ENCODE results near the gene CLIC1. TPM values are rescaled to one million over a fixed set of nuclear protein-coding genes. Genes with fewer than 3 reads are reported as not detected.

CLIC1 gene
- total and polyA plus RNA-seq, 2 donors from 2014 or later = 456 to 489 TPM

DNA sequence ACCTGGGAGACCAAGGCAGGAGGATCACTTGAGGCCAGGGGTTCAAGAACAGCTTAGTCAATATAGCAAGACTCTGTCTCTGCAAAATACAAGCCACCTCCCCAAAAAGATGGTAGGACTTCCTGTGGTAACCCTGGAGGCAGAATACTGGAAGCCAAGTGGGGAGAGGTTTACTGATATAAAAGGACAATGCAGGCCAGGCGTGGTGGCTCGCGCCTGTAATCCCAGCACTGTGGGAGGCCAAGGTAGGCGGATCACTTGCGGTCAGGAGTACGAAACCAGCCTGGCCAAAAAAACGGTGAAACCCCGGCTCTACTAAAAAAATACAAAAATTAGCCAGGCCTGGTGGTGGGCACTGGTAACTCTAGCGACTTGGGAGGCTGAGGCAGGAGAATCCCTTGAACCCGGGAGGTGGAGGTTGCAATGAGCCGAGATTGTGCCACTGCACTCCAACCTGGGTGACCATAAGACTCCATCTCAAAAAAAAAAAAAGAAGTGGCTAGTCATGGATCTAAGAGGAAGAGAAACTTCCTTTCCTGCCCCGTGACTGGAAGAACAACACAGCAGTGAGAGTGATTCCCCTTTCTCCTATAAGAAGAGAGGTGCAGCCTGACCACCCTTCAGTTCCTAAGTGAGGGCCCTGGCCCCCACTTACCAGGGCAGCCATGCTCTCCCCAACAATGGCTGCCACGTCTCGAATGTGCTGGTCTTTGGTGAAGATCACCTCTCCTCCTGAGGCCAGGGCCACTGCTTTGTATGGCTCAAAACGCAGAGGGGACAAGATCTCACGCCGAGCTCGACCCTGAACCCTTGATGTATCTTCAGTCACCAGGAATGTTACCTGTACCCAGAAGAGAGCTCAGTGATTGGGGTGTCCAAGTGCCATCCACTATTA is 32.3 kb upstream of the CLIC1 start:
- no peak overlapping the region for H3K9ac ChIP-seq (ENCODE audit: low read length in 3 of 3)
- FAIRE-seq (no peak), DNase-seq (peak in 1 of 5 donors; percentile 41)
- no peak overlapping the region for H3K27ac ChIP-seq (ENCODE audit: low read depth in 2 of 2, low read length in 2 of 2)
- no peak overlapping the region for H3K4me3 ChIP-seq (ENCODE audit: low read length in 3 of 3)
- H3K36me3 ChIP-seq (ENCODE audit: control insufficient read depth in 2 of 3, insufficient read depth in 3 of 3, low read length in 3 of 3) = no peaks in the 10 kb centered on the region
- H3K9me3 ChIP-seq (ENCODE audit: control insufficient read depth in 2 of 3, insufficient read depth in 1 of 3, low read length in 3 of 3) = no peaks in the 10 kb centered on the region
- peaks cover 0 to 6% (median 0%) of the 10 kb centered on the region in 3 donors for H3K4me1 ChIP-seq (ENCODE audit: control insufficient read depth in 2 of 3, insufficient read depth in 2 of 3, low read depth in 1 of 3, low read length in 3 of 3)
- no peaks in the 10 kb centered on the region for H3K27me3 ChIP-seq (ENCODE audit: control insufficient read depth, insufficient read depth, low read length)
- TF ChIP-seq, protein P1, sequence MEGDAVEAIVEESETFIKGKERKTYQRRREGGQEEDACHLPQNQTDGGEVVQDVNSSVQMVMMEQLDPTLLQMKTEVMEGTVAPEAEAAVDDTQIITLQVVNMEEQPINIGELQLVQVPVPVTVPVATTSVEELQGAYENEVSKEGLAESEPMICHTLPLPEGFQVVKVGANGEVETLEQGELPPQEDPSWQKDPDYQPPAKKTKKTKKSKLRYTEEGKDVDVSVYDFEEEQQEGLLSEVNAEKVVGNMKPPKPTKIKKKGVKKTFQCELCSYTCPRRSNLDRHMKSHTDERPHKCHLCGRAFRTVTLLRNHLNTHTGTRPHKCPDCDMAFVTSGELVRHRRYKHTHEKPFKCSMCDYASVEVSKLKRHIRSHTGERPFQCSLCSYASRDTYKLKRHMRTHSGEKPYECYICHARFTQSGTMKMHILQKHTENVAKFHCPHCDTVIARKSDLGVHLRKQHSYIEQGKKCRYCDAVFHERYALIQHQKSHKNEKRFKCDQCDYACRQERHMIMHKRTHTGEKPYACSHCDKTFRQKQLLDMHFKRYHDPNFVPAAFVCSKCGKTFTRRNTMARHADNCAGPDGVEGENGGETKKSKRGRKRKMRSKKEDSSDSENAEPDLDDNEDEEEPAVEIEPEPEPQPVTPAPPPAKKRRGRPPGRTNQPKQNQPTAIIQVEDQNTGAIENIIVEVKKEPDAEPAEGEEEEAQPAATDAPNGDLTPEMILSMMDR (IDR thresholded peaks at IDR 0.05; ENCODE audit: borderline replicate concordance, extremely low read depth, insufficient read depth) = no peak
- intact Hi-C loops (cut with DNase I) = no loop called here

DNA sequence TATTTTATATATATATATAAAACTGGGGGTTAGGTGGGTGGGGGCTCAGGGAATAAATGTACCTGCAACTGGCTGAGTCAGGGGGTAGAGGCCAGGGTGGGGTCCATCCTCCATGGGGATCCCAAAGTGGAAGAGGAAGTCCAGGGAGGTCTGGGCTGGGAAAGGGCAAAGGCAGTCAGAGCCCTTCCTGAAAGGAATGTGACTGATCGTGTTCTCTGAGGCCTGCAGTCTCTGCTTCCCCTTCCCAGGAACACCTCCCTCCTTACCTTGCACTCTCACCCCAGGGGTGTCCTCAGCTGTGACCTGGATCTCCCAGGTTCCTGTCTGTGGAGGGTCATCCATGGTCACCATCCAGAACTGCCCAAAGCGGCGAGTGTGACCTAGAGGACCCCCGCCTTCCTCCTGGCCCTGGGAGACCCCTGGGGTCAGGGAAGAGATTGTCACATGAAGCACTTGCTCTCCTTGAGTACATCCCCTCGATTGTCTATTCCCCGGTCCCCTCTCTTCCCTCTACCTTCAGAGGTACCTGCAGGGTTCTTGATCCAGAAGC is 30.8 kb upstream of the CLIC1 start:
- Histone ChIP-seq H3K9ac (ENCODE audit: low read length in 3 of 3) (no peak overlapping the region), H3K9me3 (ENCODE audit: control insufficient read depth in 2 of 3, insufficient read depth in 1 of 3, low read length in 3 of 3) (no peaks in the 10 kb centered on the region), H3K36me3 (ENCODE audit: control insufficient read depth in 2 of 3, insufficient read depth in 3 of 3, low read length in 3 of 3) (no peaks in the 10 kb centered on the region), H3K4me1 (ENCODE audit: control insufficient read depth in 2 of 3, insufficient read depth in 2 of 3, low read depth in 1 of 3, low read length in 3 of 3) (peaks cover 0 to 7% (median 0%) of the 10 kb centered on the region in 3 donors), H3K27me3 (ENCODE audit: control insufficient read depth, insufficient read depth, low read length) (no peaks in the 10 kb centered on the region), H3K27ac (ENCODE audit: low read depth in 2 of 2, low read length in 2 of 2) (no peak overlapping the region), H3K4me3 (ENCODE audit: low read length in 3 of 3) (no peak overlapping the region)
- peak in 1 of 5 donors; percentile 62 for DNase-seq
- FAIRE-seq = no peak
- TF ChIP-seq, protein P1 (IDR thresholded peaks at IDR 0.05; ENCODE audit: borderline replicate concordance, extremely low read depth, insufficient read depth) = no peak
- intact Hi-C loops (cut with DNase I) = no loop called here

DNA sequence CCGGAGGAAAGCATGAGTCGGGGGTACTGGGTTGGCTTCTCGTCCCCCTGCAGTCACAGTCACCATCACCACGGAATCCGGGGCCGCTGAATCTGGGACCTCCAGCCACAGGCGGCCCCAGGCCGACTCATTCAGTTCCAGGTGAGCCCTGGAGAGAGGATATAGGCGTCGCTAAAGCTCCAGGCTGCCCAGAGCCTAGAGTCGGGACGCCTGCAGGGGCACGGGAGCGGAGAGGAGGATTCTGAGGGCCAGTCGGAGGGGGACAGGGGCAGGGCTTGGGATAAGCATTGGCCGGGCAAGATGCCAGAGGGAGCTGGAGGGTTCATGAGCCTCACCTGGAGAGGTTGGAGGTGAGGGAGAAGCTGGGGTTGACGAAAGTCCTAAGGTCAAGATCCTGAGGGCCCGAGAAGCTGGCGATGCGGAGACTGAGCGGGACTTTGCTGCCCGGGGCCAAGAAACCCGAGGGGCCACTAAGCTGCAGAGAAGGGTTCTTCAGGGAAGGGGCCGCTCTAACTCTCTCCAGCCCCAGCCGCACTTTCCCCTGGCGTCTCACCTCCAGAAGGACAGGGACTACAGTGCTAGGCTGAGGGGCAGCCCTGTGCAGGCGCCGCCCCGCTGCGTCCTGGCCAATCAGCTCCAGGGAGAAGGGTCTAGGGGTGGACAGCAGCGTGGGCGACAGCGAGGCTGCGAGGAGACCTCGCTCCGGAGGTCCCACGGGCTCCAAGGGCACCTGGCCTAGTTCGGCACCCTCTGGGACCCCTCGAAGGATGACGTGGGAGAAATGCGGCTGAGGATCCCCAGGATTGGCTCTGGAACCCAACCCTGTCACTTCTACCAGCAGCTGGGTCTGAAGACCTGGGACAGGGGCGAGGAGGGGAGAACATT is 29.8 kb upstream of the CLIC1 start:
- peak overlapping the region in 1 of 3 donors; percentile 15 for H3K9ac ChIP-seq (ENCODE audit: low read length in 3 of 3)
- peak overlapping the region in 1 of 3 donors; percentile 41 for H3K4me3 ChIP-seq (ENCODE audit: low read length in 3 of 3)
- no peak overlapping the region for H3K27ac ChIP-seq (ENCODE audit: low read depth in 2 of 2, low read length in 2 of 2)
- H3K27me3 ChIP-seq (ENCODE audit: control insufficient read depth, insufficient read depth, low read length) = no peaks in the 10 kb centered on the region
- H3K36me3 ChIP-seq (ENCODE audit: control insufficient read depth in 2 of 3, insufficient read depth in 3 of 3, low read length in 3 of 3) = no peaks in the 10 kb centered on the region
- no peaks in the 10 kb centered on the region for H3K9me3 ChIP-seq (ENCODE audit: control insufficient read depth in 2 of 3, insufficient read depth in 1 of 3, low read length in 3 of 3)
- DNase-seq (peak; percentile 54 to 73 (median 70)), FAIRE-seq (no peak)
- TF ChIP-seq, protein P1 (IDR thresholded peaks at IDR 0.05; ENCODE audit: borderline replicate concordance, extremely low read depth, insufficient read depth) = no peak
- intact Hi-C loops (cut with DNase I) = no loop called here
- H3K4me1 ChIP-seq (ENCODE audit: control insufficient read depth in 2 of 3, insufficient read depth in 2 of 3, low read depth in 1 of 3, low read length in 3 of 3) = peaks cover 0 to 7% (median 0%) of the 10 kb centered on the region in 3 donors
